ENCODE results near the gene SS18. TPM values are rescaled to one million over a fixed set of nuclear protein-coding genes. Genes with fewer than 3 reads are reported as not detected.

SS18 gene
- total RNA-seq, 1 donor, result 120 TPM

DNA sequence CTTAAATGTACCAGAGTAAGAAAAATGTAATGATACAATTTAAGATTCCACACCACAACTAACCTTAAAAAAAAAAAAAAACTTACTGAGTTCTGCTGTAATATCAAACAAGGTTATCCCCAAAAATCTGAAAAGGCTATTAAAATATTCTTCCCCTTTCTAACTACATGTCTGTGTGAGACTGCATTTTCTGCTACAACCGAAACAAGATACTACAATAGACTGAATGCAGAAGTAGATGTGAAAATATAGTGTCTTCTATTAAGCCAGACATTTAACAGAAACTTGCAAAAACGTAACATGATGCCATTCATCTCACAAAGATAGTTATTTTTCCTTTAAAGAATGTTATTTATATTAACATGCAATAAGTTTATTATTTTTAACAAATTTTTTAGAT is 16.2 kb downstream of the SS18 start:
- no peak overlapping the region for H3K27ac ChIP-seq (ENCODE audit: low read depth, low read length)
- no peak overlapping the region for H3K4me2 ChIP-seq (ENCODE audit: insufficient read depth, low read length)
- H3K4me1 ChIP-seq (ENCODE audit: insufficient read depth, low read length), result no peaks in the 10 kb centered on the region
- H3K79me2 ChIP-seq (ENCODE audit: insufficient read depth, low read length), result peaks cover 83% of the 10 kb centered on the region
- peaks cover 60% of the 10 kb centered on the region for H3K36me3 ChIP-seq (ENCODE audit: insufficient read depth, low read length)
- no peaks in the 10 kb centered on the region for H3K9me3 ChIP-seq (ENCODE audit: low read depth, low read length)
- DNase-seq (ENCODE audit: insufficient read length, low spot score, missing footprints), result peak; percentile 19
- peaks cover 2% of the 10 kb centered on the region for H4K20me1 ChIP-seq (ENCODE audit: insufficient read depth, low read length)
- H3K27me3 ChIP-seq (ENCODE audit: insufficient read depth, low read length), result no peaks in the 10 kb centered on the region
- TF ChIP-seq, protein P1, sequence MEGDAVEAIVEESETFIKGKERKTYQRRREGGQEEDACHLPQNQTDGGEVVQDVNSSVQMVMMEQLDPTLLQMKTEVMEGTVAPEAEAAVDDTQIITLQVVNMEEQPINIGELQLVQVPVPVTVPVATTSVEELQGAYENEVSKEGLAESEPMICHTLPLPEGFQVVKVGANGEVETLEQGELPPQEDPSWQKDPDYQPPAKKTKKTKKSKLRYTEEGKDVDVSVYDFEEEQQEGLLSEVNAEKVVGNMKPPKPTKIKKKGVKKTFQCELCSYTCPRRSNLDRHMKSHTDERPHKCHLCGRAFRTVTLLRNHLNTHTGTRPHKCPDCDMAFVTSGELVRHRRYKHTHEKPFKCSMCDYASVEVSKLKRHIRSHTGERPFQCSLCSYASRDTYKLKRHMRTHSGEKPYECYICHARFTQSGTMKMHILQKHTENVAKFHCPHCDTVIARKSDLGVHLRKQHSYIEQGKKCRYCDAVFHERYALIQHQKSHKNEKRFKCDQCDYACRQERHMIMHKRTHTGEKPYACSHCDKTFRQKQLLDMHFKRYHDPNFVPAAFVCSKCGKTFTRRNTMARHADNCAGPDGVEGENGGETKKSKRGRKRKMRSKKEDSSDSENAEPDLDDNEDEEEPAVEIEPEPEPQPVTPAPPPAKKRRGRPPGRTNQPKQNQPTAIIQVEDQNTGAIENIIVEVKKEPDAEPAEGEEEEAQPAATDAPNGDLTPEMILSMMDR (IDR thresholded peaks at IDR 0.05; ENCODE audit: extremely low read depth, low read depth, low read length), result no peak
- no peak overlapping the region for H2AFZ ChIP-seq (ENCODE audit: low read length)
- H3K4me3 ChIP-seq (ENCODE audit: insufficient read depth, low read length), result no peak overlapping the region

DNA sequence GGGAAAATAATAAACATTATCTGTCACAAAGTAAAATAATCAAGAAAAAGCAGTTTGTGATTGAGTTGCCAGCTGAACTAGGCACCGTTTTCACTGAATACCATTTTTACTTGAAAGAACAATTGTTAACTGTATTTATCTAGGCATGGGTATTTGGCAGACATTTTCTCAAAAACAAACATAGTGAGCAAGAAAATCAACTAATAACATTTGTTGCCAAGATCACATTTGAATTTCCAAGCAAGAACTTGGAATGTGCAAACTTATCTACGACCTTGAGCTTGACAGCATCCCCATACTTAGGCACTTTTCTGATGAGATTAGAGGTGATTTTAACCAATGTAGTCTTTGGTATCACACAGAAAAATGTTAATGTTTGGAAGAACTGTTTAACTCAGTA is 16.7 kb downstream of the SS18 start:
- Histone ChIP-seq H3K79me2 (ENCODE audit: insufficient read depth, low read length) (peaks cover 81% of the 10 kb centered on the region), H3K4me3 (ENCODE audit: insufficient read depth, low read length) (no peak overlapping the region), H3K27ac (ENCODE audit: low read depth, low read length) (peak overlapping the region; percentile 25), H3K4me1 (ENCODE audit: insufficient read depth, low read length) (no peaks in the 10 kb centered on the region), H2AFZ (ENCODE audit: low read length) (no peak overlapping the region), H3K27me3 (ENCODE audit: insufficient read depth, low read length) (no peaks in the 10 kb centered on the region), H3K4me2 (ENCODE audit: insufficient read depth, low read length) (no peak overlapping the region), H3K9me3 (ENCODE audit: low read depth, low read length) (no peaks in the 10 kb centered on the region), H3K36me3 (ENCODE audit: insufficient read depth, low read length) (peaks cover 62% of the 10 kb centered on the region), H4K20me1 (ENCODE audit: insufficient read depth, low read length) (peaks cover 2% of the 10 kb centered on the region)
- TF ChIP-seq, protein P1 (IDR thresholded peaks at IDR 0.05; ENCODE audit: extremely low read depth, low read depth, low read length), result no peak
- peak; percentile 19 for DNase-seq (ENCODE audit: insufficient read length, low spot score, missing footprints)

DNA sequence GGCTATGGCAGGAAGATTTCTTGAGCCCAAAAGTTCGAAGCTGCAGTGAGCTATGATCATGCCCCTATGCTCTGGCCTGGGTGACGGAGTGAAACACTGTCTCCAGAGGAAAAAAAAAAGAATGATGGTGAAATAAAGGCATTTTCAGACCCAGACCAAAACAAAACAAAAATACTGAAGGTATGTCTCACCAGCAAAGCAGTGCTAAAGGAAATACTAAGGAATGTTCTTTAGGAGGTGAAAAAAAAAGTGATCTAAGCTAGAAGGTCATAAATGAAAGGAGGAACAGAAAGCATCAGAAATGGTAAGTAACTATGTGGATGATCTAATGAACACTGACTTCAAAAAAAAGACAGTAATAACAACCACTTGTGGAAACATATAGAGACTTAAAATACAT is 18.7 kb downstream of the SS18 start:
- peak; percentile 31 for DNase-seq (ENCODE audit: insufficient read length, low spot score, missing footprints)
- peaks cover 77% of the 10 kb centered on the region for H3K79me2 ChIP-seq (ENCODE audit: insufficient read depth, low read length)
- H3K27me3 ChIP-seq (ENCODE audit: insufficient read depth, low read length), result no peaks in the 10 kb centered on the region
- TF ChIP-seq, protein P1 (IDR thresholded peaks at IDR 0.05; ENCODE audit: extremely low read depth, low read depth, low read length), result no peak
- peaks cover 2% of the 10 kb centered on the region for H4K20me1 ChIP-seq (ENCODE audit: insufficient read depth, low read length)
- no peaks in the 10 kb centered on the region for H3K4me1 ChIP-seq (ENCODE audit: insufficient read depth, low read length)
- peaks cover 59% of the 10 kb centered on the region for H3K36me3 ChIP-seq (ENCODE audit: insufficient read depth, low read length)
- H3K4me2 ChIP-seq (ENCODE audit: insufficient read depth, low read length), result no peak overlapping the region
- no peaks in the 10 kb centered on the region for H3K9me3 ChIP-seq (ENCODE audit: low read depth, low read length)
- no peak overlapping the region for H2AFZ ChIP-seq (ENCODE audit: low read length)
- H3K27ac ChIP-seq (ENCODE audit: low read depth, low read length), result no peak overlapping the region
- no peak overlapping the region for H3K4me3 ChIP-seq (ENCODE audit: insufficient read depth, low read length)

DNA sequence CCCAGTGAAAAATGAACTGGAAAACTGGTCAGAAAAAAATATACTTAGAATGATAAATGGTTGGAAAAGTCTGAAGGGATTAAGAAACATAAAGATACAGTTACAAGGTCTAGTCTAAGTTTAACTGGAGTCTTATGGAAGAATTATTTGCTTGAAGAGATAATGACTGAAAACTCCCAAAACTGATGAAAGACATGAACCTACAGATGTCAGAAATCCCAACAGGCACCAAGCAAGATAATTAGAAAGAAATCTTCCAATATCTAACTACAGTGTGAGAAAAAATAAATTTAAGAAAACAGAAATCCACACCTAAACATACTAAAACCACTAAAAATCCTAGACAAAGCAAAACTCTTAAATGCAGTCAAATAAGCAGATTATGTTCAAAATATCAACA is 19.4 kb downstream of the SS18 start:
- no peak for DNase-seq (ENCODE audit: insufficient read length, low spot score, missing footprints)
- Histone ChIP-seq H4K20me1 (ENCODE audit: insufficient read depth, low read length) (peaks cover 2% of the 10 kb centered on the region), H3K4me3 (ENCODE audit: insufficient read depth, low read length) (no peak overlapping the region), H3K4me2 (ENCODE audit: insufficient read depth, low read length) (no peak overlapping the region), H3K27ac (ENCODE audit: low read depth, low read length) (no peak overlapping the region), H2AFZ (ENCODE audit: low read length) (no peak overlapping the region), H3K27me3 (ENCODE audit: insufficient read depth, low read length) (no peaks in the 10 kb centered on the region), H3K36me3 (ENCODE audit: insufficient read depth, low read length) (peaks cover 62% of the 10 kb centered on the region), H3K79me2 (ENCODE audit: insufficient read depth, low read length) (peaks cover 79% of the 10 kb centered on the region), H3K4me1 (ENCODE audit: insufficient read depth, low read length) (no peaks in the 10 kb centered on the region), H3K9me3 (ENCODE audit: low read depth, low read length) (no peaks in the 10 kb centered on the region)
- TF ChIP-seq, protein P1 (IDR thresholded peaks at IDR 0.05; ENCODE audit: extremely low read depth, low read depth, low read length), result no peak
